ENCODE results near the gene OLR1.

The OLR1 gene

GRCh38 chr12:10205220-10205807 is 33.4 kb upstream of the OLR1 start:
- TF ChIP-seq GATA3 (IDR thresholded peaks at IDR 0.05; ENCODE audit: low read depth, low read length) (no peak), GATA2 (IDR thresholded peaks at IDR 0.05; ENCODE audit: low read depth, low read length) (no peak)

GRCh38 chr12:10197879-10198278 is 25.9 kb upstream of the OLR1 start:
- TF ChIP-seq GATA2 (IDR thresholded peaks at IDR 0.05; ENCODE audit: low read depth, low read length), result no peak
- TF ChIP-seq GATA3 (IDR thresholded peaks at IDR 0.05; ENCODE audit: low read depth, low read length), result no peak

DNA sequence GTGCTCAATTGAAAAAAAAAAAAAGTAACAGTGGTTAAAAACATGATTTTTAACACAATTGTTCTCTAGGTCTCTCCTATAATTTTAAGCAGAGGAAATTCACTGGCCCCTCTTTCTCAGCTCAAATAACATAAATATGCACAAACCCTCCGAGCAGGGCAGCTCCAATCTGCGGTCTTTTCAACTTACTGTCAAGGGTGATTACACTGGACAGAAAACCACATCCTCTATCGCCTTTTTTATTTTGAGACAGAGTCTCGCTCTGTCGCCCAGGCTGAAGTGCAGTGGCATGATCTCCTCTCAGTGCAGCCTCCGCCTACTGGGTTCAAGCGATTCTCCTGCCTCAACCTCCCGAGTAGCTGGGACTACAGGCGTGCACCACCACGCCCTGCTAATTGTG is 24.3 kb upstream of the OLR1 start:
- TF ChIP-seq GATA3 (IDR thresholded peaks at IDR 0.05; ENCODE audit: low read depth, low read length) (no peak), GATA2 (IDR thresholded peaks at IDR 0.05; ENCODE audit: low read depth, low read length) (no peak)

DNA sequence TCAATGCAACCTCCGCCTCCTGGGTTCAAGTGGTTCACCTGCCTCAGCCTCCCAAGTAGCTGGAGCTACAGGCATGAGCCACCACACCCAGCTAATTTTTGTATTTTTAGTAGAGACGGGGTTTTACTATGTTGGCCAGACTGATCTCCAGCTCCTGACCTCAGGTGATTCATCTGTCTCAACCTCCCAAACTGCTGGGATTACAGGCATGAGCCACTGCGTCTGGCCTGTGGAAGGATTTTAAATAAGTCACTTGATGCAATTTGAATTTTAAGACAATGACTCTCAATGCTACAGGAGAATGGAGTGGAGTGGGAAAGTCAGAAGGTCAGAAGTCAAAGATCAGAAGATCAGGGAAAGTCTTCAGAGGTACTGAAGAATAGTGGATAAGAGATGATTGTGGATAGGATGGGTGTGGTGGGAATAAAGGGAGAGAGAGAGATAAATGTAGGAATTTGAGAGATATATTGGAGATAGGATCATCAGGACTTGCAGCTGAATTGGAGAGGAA is 22.3 kb upstream of the OLR1 start:
- TF ChIP-seq GATA3 (IDR thresholded peaks at IDR 0.05; ENCODE audit: low read depth, low read length) (no peak), GATA2 (IDR thresholded peaks at IDR 0.05; ENCODE audit: low read depth, low read length) (no peak)

GRCh38 chr12:10191865-10192264 is 19.9 kb upstream of the OLR1 start:
- TF ChIP-seq GATA3 (IDR thresholded peaks at IDR 0.05; ENCODE audit: low read depth, low read length), result no peak
- TF ChIP-seq GATA2 (IDR thresholded peaks at IDR 0.05; ENCODE audit: low read depth, low read length), result no peak

- peak; percentile 74 for TF ChIP-seq GATA2 (IDR thresholded peaks at IDR 0.05; ENCODE audit: low read depth, low read length)
- peak; percentile 23; the same call in 1 of the 2 replicates for TF ChIP-seq GATA3 (IDR thresholded peaks at IDR 0.05; ENCODE audit: low read depth, low read length)
These were observed 18.8 kb upstream of the OLR1 start for GRCh38 chr12:10190558-10191388.

- TF ChIP-seq GATA3 (IDR thresholded peaks at IDR 0.05; ENCODE audit: low read depth, low read length) (no peak), GATA2 (IDR thresholded peaks at IDR 0.05; ENCODE audit: low read depth, low read length) (no peak)
These were observed 17.7 kb upstream of the OLR1 start for GRCh38 chr12:10189653-10190052.

GRCh38 chr12:10186299-10186698 is 14.4 kb upstream of the OLR1 start:
- TF ChIP-seq GATA2 (IDR thresholded peaks at IDR 0.05; ENCODE audit: low read depth, low read length) (no peak), GATA3 (IDR thresholded peaks at IDR 0.05; ENCODE audit: low read depth, low read length) (no peak)

DNA sequence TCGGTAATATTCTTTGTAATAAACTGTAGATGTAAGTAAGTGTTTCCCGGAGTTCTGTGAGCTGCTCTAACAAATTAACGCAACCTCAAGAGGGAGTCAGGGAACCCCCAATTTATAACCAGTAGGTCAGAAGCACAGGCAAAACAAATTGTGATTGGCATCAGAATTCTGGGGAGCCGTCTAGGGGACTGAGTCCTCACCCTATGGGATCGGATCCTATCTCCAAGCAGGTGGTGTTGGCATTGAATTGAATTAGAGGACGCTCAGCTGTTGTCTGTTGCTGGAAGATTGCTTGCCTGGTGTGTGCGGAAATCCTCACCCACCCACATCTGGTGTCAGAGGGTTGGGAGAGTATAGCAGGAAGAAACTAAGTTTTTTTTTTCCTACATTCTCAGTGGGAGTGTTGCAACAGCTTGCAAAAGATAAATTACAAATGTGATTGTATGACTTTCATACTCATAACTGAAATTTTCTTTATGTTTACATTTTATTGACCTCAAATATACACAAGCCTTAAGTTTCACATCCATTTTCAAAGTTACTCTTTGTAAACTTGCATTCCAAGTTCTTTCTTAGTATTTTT is 12.4 kb upstream of the OLR1 start:
- TF ChIP-seq GATA3 (IDR thresholded peaks at IDR 0.05; ENCODE audit: low read depth, low read length), result no peak
- no peak for TF ChIP-seq GATA2 (IDR thresholded peaks at IDR 0.05; ENCODE audit: low read depth, low read length)

DNA sequence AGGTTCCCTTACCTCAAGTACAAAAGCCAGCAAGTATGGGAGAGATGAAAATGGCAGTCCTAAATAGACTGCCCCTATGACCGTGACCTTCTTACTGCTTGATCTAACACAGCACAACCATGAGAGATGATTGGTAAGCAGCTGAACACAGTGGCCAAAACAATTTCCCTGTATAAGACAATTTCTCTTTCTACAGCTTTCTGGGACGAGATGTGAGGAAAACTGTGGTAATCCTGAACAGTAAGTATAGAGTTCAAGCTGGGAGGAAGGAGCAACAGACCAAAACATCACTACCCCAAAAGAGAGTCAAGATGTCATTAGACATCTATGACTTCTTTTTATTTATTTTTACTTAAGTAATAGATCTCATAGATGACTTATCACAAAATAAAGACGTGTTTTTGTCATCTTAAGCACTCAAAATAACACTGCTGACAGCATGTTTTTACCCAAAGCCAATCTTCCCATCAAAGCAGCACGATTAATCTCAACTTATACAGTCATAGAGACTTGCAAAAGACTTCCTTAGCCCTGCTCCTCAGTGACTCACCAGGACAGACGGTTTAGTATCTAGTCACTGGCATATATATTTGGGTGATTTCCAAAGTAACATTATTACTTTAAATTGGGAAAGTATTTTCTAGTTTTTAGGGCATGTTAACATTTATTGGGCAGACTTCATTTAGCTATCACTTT is 10.6 kb upstream of the OLR1 start:
- no peak for TF ChIP-seq GATA3 (IDR thresholded peaks at IDR 0.05; ENCODE audit: low read depth, low read length)
- no peak for TF ChIP-seq GATA2 (IDR thresholded peaks at IDR 0.05; ENCODE audit: low read depth, low read length)

DNA sequence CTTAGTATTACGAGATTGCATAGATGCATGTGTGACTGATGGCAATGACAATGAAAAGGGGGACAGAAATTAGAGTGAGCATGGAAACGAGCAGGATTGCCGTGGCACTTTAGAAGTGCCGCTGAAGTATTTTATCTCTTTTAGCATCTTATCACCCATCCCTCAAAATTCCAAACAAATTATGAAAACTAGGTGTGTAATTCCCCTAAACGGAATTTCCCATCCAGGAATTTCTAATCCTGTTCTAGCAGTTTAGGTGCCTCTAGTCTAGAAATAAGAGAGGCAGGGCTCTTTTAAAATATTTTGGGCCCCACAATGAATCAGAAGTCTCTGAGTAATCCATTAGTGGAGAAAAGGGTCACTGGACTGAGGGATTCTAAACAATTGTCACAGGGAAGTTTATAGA is 7.8 kb upstream of the OLR1 start:
- TF ChIP-seq GATA3 (IDR thresholded peaks at IDR 0.05; ENCODE audit: low read depth, low read length), result no peak
- no peak for TF ChIP-seq GATA2 (IDR thresholded peaks at IDR 0.05; ENCODE audit: low read depth, low read length)

DNA sequence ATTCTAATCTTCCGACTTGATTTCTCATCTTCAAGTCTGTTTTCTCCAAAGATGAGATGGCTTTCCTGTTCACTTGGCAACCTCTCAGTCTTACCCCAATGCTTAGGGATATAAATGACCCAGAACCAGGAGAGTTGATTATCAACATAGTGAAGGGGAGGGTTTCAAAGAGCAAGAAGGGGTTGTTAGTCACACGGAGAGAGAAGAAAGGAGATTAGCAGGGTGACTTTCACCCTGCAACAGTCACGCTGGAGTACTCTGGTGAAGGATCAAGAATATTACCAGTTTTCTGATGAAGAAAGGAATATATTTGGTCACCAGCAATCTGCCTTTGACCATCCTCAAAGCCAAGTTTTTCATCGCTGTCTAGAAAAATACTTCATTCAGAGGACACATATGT is 6.9 kb upstream of the OLR1 start, which contains the start of gene TMEM52B:
TSS of gene TMEM52B (plus strand) at position 212 of the 400 bp plus-strand sequence. CDS start 543 bp downstream, outside the sequence.
- TF ChIP-seq GATA2 (IDR thresholded peaks at IDR 0.05; ENCODE audit: low read depth, low read length) (no peak), GATA3 (IDR thresholded peaks at IDR 0.05; ENCODE audit: low read depth, low read length) (no peak)

- TF ChIP-seq GATA3 (IDR thresholded peaks at IDR 0.05; ENCODE audit: low read depth, low read length) (no peak), GATA2 (IDR thresholded peaks at IDR 0.05; ENCODE audit: low read depth, low read length) (no peak)
These were observed 4.1 kb upstream of the OLR1 start for GRCh38 chr12:10175846-10176636.
